GM19467 (cell line): ENCODE measurements around the gene BCKDHA.

Source experiments
- ATAC-seq: cut with Tn5 transposase; IDR thresholded peaks from one replicate; pipeline ENCODE4 v1.9.1; 2021; ENCODE audit warnings: mild to moderate bottlenecking, moderate library complexity; ENCODE audit not compliant: unreplicated experiment

The BCKDHA gene

DNA sequence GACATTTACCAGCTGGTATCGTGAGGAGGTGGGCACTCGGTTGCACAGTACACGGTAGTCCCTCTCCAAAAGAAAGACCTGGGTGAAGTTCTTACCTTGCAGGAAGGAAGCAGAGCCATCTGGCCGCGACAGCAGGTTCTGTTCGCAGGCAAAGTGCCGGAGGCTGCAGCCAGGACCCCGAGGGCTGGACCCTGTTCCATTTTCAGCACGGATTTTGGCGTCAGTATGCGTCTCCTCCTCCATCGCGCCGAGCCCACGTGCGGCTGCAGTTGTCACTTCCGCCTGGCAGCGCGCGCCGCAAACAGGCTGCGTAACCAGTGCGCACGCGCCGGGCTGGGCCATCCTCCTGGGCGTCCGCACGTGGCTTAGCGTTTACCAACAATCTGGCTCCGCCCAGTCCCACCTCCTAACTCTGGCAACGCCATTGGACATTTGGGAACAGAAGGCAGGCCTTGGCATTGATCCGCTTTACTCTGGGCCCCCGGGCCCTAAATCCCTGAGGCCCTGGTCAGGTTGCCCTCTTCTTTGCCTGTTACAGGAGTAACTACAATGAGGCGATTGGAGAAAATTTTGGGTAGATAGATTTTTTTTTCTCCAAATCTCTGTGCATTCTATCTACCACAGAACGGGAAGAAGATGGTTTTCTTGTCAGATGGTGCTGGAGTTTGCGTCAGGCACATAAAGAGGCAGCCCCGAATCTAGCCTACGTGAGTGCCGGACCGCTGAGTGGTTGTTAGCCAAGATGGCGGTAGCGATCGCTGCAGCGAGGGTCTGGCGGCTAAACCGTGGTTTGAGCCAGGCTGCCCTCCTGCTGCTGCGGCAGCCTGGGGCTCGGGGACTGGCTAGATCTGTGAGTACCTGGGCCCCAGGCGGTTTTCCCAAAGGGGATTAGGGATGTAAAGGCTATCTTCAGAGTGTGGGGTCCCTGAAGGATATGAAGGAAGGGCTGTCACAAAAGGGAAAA, at the start of gene BCKDHA, which contains the start of gene EXOSC5:
Gene BCKDHA, plus strand, starts transcription at position 733 of the 964 bp plus-strand sequence. Its CDS starts 10 bp downstream, at position 743.
Gene EXOSC5, minus strand, starts transcription at position 274 of the 964 bp plus-strand sequence. Its CDS starts 31 bp downstream, at position 243.
- peak; percentile 90 for ATAC-seq

DNA sequence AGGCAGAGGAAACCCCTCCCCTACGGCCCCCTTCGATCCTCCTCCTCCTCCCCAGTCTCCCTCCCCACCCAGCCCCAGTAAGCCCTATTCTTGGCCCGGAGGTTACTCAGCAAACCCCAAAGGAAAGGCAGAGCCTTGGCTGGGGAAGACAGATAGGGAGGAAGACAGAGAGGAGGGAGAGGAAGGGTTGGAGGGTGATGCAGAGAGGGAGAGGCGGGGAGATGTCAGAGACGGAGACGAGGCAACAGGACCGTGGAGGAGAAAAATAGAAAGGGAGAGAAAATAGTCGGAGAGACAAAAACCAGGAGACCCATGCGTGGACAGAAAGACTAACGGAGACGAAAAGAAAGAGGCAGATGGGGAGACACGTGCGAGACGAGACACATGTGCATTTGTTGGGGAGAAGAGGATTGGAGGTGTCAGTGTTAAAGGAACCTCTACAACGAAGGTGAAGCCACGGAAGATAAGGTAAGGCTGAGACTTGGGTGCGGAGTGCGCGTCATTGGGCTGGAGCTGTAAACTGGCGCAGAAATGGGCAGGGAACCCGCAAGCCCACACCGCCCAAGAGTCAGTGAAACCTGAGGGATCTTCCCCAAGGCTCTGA, 46.8 kb upstream of the BCKDHA start:
- peak; percentile 0 for ATAC-seq

DNA sequence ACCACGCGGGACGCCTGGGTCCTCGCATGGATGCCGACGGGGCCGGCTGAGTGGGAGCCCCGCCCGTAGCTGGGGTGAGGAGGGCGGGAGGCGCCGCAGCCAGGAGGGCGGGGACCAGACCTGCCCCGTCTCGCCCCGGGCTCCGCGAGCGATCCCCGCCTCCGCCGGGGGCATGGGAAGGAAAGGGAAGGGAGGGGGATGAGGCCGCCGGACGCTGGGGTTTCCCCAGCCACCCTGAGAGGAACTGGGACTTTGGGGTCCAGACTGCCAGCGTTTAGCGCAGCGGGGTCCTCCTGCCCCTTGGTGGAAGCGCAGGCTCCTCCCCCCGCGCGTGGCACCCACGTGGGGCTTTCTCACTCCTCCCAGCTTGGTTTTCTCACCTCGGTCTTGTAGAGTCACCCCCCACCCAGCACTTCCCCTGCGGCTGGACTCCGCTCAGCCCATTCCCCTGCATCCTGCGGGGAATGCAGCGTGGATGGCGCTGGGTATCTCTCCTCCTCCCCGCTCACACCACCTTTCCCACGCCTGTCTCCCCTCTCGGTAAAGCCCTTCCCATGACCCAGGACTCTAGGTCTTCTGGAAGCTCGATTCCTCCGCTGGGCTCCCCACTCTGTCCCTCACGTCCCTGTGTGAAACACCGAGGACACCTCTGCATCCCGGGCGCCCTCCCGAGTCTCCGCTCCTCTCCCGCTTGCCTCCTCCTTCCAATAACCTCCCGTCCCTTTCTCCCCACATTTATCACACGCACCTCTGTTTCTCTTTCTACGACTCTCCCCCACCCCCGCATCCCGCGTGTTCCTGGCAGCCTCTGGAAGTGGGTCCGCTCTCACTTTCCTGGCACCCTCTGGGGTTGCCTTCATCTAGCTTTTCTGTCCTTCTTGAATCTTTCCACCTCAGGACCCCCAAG, 46.0 kb upstream of the BCKDHA start:
- peak; percentile 36 for ATAC-seq

GRCh38 chr19:41352279-41352608, 45.4 kb upstream of the BCKDHA start:
- no peak for ATAC-seq

DNA sequence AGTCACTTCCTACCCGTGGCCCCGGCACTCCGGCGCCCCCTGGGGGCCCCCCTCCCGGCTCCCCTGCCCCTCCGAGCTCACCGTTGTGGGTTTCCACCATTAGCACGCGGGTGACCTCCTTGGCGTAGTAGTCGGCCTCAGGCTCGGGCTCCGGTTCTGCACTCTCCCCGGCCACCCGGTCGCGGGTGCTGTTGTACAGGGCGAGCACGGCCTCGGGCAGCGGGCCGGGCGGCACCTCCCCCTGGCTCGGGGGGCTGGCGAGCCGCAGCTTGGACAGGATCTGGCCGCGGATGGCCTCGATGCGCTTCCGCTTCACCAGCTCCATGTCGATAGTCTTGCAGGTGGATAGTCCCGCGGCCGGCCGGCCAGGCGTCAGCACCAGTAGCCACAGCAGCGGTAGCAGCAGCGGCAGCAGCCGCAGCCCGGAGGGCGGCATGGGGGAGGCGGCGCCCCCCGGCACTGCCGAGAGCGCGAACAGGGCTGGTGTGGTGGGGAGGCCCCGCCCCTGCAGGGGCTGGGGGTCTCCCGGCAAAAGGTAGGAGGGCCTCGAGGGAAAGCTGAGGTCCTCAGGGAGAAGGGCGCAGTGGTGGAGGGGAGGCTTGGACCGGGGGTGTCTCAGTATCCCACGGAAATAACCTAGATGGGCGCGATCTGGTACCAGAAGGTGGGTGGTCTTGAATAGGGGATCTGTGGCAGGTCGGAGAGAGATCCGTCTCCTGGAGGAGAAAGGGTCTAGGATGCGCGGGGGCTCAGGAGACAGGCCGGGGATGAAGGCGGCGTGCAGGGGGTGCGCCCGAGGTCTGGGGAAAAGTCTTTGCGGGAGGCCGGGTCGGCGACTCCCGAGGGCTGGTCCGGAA, 44.8 kb upstream of the BCKDHA start:
- ATAC-seq = no peak

GRCh38 chr19:41353466-41354342, 43.9 kb upstream of the BCKDHA start, which contains the start of gene TGFB1:
TSS of gene TGFB1 (minus strand) at chr19:41353922. CDS start at chr19:41353044, 878 bp downstream.
- peak; percentile 33 for ATAC-seq

DNA sequence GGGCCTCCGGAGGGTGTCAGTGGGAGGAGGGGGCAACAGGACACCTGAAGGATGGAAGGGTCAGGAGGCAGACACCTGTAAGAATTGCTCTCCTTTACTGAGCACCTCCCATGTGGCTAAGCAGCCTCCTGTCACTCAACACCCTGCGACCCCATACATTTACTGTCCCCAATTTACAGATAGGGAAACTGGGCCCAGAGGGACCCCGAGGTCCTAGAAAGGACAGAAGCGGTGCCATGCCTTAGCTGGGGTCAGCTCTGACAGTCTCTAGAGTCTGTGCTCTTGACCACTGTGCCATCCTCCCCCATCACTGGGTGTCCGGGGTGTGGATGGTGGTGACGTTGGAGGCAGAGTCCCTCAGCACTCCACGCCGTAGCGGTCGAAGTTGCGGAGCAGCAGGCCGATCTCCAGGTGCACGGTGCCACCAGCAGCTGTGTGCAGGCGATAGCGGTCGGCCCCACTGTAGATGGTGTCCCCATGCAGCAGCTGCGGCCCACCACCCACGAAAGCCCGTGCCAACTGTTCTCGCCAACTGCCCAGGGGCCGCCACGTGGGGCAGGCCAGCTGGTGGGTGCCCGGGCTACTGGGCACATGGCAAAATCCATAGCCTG, 43.2 kb upstream of the BCKDHA start:
- ATAC-seq = peak; percentile 1

DNA sequence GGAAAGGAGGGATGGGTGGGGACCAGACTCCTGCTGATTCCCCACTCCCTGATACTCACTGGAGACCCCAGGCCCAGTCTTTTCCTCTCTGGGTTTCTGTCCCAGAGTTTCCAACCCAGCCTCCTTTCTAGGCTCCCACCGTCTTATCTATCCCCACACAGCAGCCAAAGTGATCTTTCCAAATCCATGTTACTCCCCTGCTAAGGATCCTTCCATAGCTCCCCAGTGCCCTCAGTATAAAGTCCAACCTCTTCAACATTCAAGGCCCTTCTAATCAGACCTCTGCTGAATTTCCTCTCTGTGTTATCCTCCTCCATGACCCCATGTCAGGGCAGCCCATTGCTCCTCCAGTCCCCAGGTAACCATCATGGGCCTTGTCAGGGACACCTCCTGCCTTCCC, 42.6 kb upstream of the BCKDHA start:
- ATAC-seq = no peak

DNA sequence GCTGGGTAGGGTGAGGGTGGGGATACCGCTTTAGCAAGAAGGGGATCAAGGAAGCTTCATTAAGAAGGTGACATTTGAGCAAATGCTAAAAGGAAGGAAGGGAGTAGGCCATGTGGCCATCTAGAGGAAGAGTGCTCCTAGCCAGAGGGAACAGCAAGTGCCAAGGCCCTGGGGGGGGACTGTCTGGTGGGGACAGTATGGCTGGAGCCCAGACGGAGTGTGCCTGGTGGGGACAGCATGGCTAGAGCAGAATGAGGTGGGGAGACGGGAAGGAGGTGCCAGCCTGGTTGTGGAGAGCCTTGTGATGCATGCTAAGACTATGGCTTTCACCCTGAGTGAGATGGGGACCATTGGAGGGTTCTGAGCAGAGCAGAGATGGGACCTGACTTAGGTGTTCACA, 41.8 kb upstream of the BCKDHA start:
- ATAC-seq = no peak

DNA sequence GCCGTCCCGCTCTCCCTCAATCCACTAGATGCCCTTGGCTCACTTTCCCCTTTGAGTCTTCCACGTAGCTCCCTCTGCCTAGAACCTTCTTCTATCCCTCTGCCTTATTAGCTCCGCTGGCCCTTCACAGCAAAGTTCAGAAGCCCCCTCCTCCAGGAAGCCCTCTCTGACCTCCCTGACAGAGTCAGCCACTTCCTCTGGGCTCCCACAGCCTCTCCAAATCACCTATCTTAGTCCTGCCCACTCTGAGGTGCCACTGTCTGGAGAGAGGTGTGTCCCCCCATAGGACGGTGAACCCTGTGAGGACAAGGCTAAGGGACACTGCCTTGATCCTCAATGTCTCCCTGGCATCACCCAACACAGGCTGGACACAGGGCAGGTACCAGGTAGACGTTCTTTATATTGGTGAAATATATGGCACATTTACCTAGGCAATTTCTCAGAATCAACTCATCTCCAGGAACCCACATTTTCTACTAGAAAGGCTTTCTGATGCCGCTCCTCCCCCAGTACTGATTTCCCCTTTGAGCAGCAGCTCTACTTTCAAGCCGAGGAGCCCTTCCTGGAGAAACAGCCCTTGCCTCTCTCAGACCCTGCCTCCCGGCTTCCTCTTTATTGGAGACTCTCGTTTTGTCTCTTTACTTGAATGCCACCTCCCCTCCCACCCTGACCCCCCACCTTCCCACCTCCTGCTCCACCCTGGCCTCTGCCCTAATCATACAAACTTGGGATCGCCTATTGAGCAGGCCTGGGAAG, 40.5 kb upstream of the BCKDHA start:
- no peak for ATAC-seq

DNA sequence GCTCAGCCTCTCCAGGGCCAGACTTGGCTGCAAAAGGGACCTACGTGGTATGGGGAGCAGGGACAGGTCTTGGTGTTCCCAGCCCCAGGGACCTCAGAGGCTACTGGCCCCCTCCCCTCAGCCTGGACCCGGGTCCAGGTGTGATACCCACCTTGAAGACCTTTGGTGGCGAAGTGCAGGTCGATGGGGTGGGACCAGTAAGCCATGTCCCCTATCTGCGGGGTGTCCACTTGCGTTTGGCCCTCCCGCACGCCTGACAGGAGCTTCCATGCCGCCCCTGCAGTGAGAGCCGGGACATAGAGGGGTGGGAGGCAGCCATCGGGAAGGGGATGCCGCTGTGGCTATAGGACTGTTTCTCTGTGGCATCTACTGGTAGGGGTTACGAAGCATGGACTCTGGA, 39.9 kb upstream of the BCKDHA start:
- no peak for ATAC-seq

- no peak for ATAC-seq
These were observed 37.9 kb upstream of the BCKDHA start for GRCh38 chr19:41359741-41360140.

DNA sequence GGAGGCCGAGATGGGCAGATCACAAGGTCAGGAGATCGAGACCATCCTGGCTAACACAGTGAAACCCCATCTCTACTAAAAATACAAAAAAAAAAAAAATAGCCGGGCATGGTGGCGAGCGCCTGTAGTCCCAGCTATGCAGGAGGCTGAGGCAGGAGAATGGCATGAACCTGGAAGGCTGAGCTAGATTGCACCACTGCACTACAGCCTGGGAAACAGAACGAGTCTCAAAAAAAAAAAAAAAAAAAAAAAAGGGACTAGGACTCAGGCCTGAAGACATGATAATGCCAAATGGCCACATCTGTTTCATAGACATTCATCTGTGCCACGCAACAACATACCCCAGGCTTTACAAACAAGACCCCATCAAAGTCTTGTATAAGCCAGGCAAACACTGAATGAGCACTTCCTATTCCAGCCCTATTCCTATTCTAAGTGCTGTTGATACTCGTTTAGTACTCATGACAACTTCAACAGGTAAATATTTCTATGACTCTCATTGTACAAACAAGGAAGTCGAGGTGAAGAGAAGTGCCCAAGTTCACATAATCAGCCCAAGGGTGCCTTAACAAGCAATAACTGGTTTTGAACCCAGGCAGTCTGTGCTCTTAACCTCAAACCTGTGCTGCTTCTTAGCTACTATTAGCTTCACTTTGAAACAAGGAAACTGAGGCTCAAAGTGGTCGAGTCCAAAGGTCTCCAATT, 35.3 kb upstream of the BCKDHA start:
- no peak for ATAC-seq

GRCh38 chr19:41363371-41363752, 34.3 kb upstream of the BCKDHA start:
- ATAC-seq = no peak

DNA sequence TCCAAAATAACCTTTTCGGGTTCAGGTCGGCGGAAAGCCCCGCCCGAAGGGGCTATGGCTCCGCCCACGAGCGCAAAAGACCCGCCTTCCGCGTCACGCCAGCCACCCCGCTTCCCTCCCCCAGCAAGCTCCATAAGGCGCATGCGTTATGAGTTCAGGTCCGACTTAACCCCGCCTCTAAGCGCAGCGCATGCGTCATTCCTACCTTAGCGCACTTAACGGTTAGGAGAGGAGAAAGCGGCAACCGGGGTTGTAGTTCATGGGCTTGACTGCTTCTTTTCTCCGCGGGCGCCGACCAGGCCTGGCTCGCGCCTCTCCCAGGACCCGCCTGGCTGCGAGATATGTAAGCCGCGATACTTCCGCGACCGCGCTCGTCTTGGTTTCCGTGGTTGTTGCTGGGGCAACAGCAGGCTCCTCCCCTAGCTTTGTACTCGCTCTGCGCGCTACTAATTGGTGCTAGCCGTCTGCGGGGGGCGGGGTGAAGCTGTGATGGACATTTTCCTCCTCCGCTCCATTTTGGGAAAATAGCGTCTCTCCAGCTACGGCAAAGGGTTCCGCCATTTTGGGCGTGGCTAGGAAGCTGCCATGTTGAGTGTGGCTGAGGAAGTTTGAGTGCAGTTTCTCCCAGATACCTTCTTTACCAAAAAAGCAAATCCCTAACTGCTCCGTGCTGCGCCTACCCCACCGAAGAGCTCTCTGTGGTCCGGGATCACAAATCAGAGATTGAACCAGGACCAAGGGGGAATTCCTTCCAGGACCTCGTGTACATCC, 33.7 kb upstream of the BCKDHA start, which contains the start of gene B9D2:
Gene B9D2, minus strand, starts transcription at position 397 of the 771 bp plus-strand sequence. CDS start 630 bp downstream, outside the sequence.
- peak; percentile 72 for ATAC-seq
